Kidney epithelial cell (primary cell): Measurements from ENCODE around the gene NEDD4. TPM values are rescaled to one million over a fixed set of nuclear protein-coding genes. Genes with fewer than 3 reads are reported as not detected.
"Not testable (repeated sequence)": the region's sequence is repeated elsewhere in the genome, so short reads cannot be mapped to it uniquely, and the experiment has no call there.

Experiments used
- DNase-seq: peaks from one replicate; pipeline ENCODE4 v3.0.0-alpha.2; 2010; ENCODE audit warnings: low read depth
- H3K27me3 ChIP-seq: 2 replicates; pipeline ENCODE4 v1.6.0; 2011; ENCODE audit warnings: low read length; ENCODE audit not compliant: control insufficient read depth, insufficient read depth
- H3K36me3 ChIP-seq: 2 replicates; pipeline ENCODE4 v1.5.1; 2011; ENCODE audit warnings: low read length; ENCODE audit not compliant: control insufficient read depth, insufficient read depth
- H3K4me3 ChIP-seq: 2 replicates; pipeline ENCODE4 v1.5.1; 2011; ENCODE audit warnings: low read depth, mild to moderate bottlenecking, control low read depth, low read length
- total RNA-seq: library from RNA; depleted of rRNA; stranded (reverse); fragments of >200 nt; gene quantifications from 2 replicates; pipeline ENCODE4 v1.2.3, GENCODE V29; 2015
- TF ChIP-seq, protein P1 (sequence below): IDR thresholded peaks from 2 replicates; pipeline ENCODE4 v1.5.1; 2011; ENCODE audit warnings: mild to moderate bottlenecking, moderate library complexity, low read length, control low read depth, inconsistent platforms; ENCODE audit not compliant: insufficient read depth, poor library complexity, severe bottlenecking

NEDD4 gene
- total RNA-seq, 1 donor from 2014 or later, result 26.8 TPM

GRCh38 chr15:55960946-55961345, 32.5 kb downstream of the NEDD4 start:
- DNase-seq, result no peak
- Histone ChIP-seq H3K27me3 (no peaks in the 10 kb centered on the region), H3K36me3 (no peaks in the 10 kb centered on the region), H3K4me3 (no peak overlapping the region)
- TF ChIP-seq, protein P1, sequence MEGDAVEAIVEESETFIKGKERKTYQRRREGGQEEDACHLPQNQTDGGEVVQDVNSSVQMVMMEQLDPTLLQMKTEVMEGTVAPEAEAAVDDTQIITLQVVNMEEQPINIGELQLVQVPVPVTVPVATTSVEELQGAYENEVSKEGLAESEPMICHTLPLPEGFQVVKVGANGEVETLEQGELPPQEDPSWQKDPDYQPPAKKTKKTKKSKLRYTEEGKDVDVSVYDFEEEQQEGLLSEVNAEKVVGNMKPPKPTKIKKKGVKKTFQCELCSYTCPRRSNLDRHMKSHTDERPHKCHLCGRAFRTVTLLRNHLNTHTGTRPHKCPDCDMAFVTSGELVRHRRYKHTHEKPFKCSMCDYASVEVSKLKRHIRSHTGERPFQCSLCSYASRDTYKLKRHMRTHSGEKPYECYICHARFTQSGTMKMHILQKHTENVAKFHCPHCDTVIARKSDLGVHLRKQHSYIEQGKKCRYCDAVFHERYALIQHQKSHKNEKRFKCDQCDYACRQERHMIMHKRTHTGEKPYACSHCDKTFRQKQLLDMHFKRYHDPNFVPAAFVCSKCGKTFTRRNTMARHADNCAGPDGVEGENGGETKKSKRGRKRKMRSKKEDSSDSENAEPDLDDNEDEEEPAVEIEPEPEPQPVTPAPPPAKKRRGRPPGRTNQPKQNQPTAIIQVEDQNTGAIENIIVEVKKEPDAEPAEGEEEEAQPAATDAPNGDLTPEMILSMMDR, result no peak

- no peaks in the 10 kb centered on the region for H3K36me3 ChIP-seq
Observed at GRCh38 chr15:55959744-55960447, 33.5 kb downstream of the NEDD4 start.

GRCh38 chr15:55958349-55958748, 35.1 kb downstream of the NEDD4 start:
- Histone ChIP-seq H3K4me3 (no peak overlapping the region), H3K27me3 (no peaks in the 10 kb centered on the region), H3K36me3 (no peaks in the 10 kb centered on the region)
- TF ChIP-seq, protein P1, result no peak
- DNase-seq, result no peak

More at GRCh38 chr15:55959744-55960447, 33.5 kb downstream of the NEDD4 start:
- H3K27me3 ChIP-seq, result no peaks in the 10 kb centered on the region
- H3K4me3 ChIP-seq, result no peak overlapping the region
- no peak for DNase-seq
- TF ChIP-seq, protein P1, result no peak

DNA sequence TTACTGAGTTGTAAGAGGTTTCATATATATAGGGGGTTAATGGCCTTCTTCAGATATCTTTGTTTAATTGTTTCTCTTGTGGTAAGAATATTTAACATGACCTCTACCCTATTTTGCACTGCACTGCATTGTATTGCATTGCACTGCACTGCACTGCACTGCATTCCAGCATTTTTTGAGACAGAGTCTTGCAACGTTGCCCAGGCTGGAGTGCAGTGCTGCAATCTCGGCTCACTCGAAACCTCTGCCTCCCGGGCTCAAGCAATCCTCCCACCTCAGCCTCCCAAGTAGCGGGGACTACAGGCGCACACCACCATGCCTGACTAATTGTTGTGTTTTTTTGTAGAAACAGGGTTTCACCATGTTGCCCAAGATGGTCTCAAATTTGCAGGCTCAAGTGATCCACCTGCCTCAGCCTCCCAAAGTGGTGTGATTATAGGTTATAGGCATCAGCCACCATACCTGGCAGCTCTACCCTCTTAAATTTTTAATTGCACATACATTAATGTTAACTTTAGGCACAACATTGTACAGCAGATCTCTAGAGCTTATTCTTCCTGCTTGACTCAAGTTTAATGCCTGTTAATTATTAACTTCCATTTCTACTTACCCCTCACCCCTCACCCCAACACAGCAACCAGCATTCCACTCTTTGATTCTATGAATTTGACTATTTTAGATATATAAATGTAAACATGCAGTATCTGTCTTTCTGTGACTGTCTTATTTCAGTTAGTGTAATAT, 38.4 kb downstream of the NEDD4 start:
- DNase-seq, result no peak

DNA sequence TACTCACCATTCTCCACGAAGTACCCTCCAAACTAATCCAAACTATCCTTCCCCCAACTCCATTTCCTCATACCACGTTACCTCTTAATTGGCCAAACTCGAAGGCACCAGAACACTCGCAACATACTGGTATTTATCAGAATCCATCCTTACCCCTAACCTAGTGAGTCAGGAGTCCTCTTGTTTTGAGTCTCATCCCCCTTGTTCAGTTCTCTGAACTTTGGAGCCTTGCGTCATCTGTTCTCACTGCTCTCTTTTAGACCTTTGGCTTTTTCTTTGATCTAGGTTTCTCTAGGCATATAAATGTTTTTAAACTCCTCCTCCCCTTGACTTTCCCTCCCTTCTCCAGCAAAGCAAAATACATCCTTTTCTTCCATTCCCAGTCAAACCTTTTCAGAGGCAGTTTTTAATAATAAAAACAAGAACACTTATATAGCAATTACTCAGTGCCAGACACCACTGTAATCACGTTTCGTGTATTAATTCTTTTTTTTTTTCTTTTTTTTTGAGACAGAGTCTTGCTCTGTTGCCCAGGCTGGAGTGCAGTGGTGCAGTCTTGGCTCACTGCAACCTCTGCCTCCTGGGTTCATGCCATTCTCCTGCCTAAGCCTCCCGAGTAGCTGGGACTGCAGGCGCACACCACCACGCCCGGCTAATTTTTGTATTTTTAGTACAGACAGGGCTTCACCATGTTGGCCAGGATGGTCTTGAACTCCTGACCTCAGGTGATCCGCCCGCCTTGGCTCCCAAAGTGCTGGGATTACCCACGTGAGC, 40.7 kb downstream of the NEDD4 start:
- not testable (repeated sequence) for H3K4me3 ChIP-seq, H3K27me3 ChIP-seq, DNase-seq, H3K36me3 ChIP-seq

More for the DNA sequence above, 38.4 kb downstream of the NEDD4 start:
- Histone ChIP-seq H3K27me3 (no peaks in the 10 kb centered on the region), H3K36me3 (no peaks in the 10 kb centered on the region), H3K4me3 (no peak overlapping the region)
- TF ChIP-seq, protein P1, result no peak

- DNase-seq, H3K36me3 ChIP-seq, H3K4me3 ChIP-seq, H3K27me3 ChIP-seq: not testable (repeated sequence)
Observed at GRCh38 chr15:55944606-55945005, 48.8 kb downstream of the NEDD4 start.
